GM18511 (cell line): ENCODE results near the gene ADCY4.
A peak's percentile ranks its signal among the peaks of the same experiment; 100 is the strongest.
"Not testable (repeated sequence)": the region's sequence is repeated elsewhere in the genome, so short reads cannot be mapped to it uniquely, and the experiment has no call there.

Experiments
- ATAC-seq: cut with Tn5 transposase; IDR thresholded peaks from one replicate; pipeline ENCODE4 v1.9.1; 2021; ENCODE audit warnings: mild to moderate bottlenecking, moderate library complexity; ENCODE audit not compliant: unreplicated experiment

The ADCY4 gene

DNA sequence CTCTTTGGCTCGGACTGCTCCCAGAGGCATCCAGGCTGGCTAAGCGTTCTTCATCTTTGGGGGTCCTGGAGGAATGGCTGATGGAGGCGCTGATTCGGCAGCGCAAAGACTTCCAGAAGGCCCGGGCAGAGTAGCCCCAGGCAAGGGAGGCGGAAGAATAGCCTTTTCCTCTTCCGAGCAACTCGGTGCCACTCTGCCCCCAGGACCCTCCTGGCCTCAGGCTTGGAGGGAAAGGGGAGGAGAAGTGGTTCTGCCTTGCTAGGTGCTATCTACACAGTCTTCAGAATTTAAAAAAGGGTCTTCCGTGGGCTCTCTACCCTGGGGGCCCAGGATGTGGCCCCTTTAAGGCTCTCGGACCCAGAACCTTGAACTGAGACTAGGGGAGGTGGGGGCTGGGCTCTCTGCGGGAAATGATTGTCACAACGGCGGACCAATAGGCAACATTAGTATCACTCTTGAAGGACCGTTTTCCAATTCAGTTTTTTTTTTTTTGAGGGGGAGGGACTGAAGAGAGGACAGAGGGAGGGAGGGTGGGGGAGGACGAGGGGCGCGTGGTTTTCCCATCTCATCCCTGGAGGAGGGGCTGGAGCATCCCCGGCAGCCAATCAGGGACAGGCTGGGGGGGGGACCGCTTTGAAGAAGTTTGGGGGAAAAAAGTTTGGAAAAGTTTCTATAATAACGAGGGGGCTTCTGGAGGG, 32.8 kb upstream of the ADCY4 start, which contains the start of gene NFATC4:
Gene NFATC4 (plus strand): TSS at position 671 of the 698 bp plus-strand sequence. CDS start 157 bp downstream, outside the sequence.
- ATAC-seq, result no peak

DNA sequence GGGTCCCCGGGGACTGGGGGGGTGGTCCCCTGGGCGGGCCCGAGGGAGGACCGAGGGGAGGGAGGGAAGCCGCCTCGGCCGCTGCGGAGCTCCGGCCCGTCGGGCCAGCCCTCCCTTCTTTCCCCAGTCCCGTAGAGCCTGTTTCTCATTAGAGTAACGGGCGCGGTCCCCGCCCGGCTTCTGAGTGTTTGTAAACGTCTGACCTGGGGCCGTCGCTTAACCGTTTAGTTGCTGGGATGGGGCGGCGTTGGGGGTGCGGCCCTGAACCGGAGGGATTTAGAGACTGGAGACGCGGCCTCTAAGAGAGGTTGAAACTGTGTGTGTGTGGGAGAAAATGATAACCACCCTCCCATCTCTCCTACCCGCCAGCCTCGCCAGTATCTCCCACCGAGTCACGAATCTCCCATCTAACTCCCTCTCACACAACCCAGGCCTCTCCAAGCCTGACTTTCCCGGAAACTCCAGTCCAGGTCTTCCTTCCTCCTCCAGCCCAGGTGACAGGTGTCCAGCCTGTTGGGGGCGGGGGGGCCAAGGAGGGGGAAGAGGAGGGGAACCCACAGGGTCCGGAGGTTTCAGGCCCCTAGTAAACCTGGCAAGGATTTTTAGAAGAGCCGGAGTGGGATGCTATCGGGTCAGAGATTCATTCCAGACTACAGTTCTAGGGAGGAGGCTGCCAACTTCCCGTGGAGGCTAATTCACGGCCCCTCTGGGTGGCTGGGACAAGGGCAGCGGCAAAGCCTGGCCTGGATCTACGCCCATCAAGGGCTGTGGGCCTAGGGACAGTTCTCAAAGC, 32.0 kb upstream of the ADCY4 start:
- peak; percentile 73 for ATAC-seq

DNA sequence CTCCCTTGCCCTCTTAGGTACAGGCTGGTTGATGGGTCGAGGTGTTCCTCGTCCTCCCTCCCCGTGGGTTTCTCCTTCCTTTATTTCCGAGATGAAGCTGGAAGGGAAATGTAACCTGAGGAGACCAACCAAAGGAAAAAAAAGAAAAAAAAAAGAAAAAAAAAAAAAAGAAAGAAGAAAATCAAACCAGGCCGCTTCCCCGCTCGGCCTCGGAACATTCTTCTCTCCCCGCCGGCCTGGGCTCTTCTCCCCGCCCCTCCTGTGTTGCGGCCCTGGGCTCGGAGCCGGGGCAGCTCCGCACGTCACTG, 31.5 kb upstream of the ADCY4 start:
- no peak for ATAC-seq

DNA sequence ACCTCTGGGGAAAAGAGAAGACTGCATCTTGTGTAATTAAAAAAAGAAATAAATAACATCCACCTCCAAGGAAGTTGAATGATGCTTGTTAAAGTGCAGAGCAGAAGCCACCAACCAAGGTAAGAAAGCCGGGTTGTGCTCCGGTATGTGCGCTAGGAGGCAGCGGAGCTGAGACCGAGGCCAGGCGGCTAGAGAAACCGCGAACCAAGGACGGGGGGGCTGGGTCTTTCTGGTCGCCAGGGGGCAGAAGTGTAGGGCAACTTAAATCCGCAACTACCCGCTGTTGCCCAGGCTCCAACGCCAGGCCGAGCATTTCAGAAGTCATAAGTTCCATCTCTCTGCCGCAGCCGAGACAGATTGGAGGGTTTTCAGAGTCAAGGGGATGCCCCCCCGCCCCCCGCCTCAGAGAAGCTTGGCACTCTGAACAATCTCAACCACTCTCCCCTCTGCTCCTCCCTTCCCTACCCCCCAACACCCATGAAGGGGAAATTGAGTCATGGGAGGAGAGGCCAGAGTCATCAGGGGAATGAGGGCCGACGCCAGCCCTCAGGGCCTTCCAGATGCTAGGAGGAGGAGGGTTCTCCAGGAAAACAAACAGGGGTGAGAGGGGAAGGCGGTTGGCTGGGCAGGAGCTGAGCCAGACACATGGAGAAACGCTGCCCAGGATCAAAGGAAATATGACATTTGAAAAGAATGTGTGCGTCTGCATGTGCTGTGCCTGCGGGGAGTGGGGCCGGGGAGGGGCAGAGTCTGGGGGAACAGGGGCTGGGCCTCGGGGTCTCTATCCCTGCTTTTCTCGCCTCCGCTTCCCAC, 30.9 kb upstream of the ADCY4 start:
- ATAC-seq, result peak; percentile 45

DNA sequence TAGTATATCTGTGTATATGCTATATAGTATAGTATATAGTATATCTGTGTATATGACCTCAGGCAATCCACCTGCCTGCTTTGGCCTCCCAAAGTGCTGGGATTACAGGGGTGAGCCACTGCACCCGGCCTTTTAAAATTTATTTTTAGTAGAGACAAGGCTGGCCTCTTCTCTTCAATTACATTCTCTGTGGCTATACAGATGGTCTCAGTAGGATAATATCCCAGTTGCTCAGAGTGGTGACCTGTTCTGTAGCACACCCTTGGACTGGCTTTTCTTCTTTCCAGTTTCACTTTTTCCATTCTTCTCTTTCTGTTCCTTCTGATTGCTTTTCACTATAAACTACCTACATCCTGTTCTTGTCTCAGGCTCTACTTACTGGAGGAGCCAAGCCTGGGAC, 30.0 kb upstream of the ADCY4 start:
- ATAC-seq, result no peak

DNA sequence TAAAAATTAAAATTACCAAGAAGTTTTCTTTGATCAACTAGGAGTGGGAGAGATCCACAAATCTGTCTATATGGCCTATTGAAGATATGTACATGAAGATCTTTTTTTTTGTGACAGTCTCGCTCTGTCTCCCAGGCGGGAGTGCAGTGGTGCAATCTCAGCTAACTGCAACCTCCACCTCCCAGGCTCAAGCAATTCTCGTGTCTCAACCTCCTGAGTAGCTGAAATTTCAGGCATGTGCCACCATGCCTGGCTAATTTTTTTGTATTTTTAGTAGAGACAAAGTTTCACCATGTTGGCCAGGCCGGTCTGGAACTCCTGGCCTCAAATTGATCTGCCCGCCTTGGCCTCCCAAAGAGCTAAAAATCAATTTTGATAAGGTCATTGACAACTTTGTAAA, 28.5 kb upstream of the ADCY4 start:
- no peak for ATAC-seq

DNA sequence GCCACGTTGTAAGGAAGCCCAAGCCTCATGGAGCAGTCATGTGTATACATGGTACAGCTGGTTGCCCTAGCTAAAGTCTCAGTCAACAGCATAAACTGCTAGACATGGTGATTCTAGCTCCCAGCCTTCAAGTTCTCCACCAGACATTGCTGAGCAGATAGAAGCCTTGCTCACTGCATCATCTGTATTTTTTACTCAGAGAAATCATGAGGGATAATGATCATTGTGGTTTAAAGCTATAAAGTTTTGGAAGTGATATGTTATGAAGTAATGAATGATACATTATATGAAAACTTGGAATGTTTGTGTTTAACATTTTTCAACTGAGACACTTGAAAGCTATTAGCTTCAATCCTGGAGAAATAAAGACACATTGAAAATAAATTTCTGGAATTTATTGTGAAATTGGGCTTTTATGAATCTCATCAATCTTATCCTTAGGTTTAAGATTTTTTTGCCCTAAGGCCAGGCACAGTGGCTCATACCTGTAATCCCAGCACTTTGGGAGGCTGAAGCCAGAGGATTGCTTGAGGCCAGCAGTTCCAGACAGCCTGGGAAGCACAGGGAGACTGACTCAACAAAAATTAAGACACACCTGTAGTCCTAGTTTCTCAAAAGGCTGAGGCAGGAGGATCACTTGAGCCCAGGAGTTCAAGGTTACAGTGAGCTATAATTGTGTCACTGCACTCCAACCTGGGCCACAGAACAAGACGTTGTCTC, 27.5 kb upstream of the ADCY4 start:
- ATAC-seq, result no peak

DNA sequence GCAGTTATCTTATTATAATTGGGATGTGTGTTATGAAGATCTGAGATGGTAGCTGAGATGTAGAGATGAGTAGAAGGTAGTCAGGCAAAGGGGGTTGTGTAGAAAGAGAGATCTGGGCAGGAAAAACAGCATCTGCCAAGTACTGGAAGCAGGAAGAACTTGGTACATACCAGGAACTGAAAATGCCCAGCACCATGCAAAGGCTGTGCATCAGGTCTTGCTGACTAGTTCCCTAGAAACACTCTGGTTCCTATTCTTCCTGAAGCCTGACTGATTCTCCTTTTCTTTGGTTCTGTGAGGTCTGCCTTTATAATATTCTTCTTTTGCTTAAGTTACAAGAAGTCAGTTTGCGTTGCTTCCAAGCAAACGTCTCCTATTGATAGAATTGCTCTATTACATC, 26.5 kb upstream of the ADCY4 start:
- ATAC-seq, result no peak

DNA sequence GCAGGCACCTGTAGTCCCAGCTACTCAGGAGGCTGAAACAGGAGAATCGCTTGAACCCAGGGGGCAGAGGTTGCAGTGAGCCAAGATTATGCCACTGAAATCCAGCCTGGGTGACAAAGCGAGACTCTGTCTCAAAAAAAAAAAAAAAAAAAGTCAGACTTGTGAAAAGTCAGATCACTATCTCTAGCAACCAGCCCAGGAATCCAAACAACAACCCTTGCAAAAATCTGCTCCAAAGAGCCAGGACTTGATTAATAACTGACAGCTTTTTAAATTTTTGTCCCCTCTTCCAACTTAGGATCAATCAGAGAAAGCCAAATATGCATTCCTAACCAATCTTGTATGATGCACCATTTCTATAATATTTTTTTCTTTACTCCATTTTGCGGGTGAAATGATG, 25.4 kb upstream of the ADCY4 start:
- ATAC-seq, result no peak

DNA sequence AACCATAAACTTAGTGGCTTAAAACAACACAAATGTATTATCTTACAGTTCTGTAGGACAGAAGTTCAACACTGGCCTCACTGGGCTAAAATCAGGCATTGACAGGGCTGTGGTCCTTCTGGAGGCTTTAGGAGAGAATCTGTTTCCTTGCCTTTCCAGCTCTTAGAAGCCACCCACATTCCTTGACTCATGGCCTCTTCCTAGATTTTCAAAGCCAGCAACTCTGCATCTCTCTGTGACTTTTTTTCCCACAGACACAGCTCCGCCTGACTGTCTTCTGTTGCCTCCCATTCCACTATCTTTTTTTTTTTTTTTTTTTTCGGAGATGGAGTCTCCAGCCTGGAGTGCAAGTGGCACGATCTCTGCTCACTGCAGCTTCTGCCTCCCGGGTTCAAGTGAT, 21.3 kb upstream of the ADCY4 start:
- no peak for ATAC-seq

DNA sequence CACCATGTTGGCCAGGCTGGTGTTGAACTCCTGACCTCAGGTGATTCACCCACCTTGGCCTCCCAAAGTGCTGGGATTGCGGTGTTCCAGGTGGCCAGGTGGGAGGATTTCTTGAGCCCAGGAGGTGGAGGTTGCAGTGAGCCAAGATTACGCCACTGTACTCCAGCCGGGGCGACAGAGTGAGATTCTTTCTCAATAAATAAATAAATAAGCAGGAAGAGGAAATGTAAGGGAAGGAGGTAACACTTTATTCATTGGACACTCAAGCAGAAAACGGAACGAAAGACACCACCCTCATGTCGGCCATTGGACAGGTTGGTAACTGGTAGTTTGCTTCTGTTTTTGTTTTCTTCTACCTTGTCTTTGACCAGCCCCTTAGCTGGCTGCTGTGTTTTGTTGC, 20.1 kb upstream of the ADCY4 start:
- no peak for ATAC-seq

DNA sequence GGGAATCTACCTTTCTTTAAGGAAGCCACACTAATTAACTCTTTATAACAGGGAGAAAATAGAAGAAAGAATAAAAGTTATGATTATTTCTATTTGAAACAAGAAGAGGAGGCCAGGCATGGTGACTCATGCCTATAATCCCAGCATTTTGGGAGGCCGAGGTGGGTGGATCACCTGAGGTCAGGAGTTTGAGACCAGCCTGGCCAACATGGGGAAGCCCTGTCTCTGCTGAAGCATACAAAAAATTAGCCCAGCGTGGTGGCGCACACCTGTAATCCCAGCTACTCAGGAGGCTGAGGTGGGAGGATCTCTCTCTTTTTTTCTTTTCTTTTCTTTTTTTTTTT, 19.6 kb upstream of the ADCY4 start:
- not testable (repeated sequence) for ATAC-seq

DNA sequence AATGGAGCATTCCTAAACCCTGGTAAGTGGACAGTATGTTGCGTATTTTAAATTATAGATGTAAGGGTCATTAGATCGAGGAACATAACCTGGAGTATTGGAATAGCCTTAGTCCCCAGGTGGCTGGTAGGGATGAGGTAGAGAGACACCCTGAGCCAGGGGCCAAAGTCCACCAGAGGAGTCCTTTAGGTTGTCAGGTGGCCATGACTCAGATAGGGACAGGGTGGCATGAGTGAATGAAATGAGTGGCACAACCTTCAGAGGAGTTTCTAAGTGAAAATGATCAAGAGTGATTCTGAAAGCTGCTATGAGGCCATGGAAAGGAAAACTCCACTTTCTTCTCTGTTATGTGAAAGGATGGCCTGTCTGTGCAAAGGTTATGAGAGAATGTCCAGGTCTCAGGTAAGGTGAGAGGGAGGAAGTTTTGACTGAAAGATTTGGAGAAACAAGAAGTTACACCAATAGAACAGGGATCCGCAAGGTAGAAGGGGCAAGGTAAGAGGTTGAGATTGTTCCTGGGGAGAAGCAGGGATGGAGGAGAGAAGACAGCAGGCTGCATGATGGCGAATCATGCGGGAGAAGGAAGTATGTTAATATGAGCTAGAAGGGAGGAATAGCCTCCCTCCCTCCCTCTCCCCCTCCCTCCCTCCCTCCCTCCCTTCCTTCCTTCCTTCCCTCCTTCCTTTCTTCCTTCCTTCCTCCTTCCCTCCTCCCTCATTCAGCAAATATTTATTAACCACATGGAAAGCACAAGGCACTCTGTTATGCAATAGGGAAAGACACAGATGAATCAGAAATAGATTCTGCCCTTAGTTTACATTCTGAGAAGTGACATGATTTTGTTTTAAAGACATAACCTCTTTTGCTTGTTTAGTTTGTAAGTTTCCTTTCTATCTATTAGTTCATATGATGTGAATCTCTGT, 18.9 kb upstream of the ADCY4 start:
- ATAC-seq, result no peak

DNA sequence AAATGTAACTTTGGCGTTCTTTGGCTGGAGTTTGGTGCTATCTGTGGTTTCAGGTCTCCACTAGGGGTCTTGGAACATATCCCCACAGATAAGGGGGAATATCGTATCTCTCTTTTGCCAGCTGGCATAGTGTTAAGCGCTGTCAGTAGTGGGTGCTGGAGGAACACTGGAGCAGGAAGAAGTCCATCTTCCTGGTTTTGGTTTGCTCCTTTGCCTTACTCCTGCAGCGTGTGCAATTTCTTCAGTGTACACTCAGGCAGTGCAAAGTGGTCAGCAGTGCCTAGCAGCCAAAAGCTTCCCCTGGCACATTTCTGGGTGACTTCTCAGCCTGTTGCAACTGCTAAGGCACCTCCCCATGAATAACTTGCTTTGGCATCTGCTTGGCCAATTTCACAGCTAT, 16.6 kb upstream of the ADCY4 start:
- no peak for ATAC-seq

DNA sequence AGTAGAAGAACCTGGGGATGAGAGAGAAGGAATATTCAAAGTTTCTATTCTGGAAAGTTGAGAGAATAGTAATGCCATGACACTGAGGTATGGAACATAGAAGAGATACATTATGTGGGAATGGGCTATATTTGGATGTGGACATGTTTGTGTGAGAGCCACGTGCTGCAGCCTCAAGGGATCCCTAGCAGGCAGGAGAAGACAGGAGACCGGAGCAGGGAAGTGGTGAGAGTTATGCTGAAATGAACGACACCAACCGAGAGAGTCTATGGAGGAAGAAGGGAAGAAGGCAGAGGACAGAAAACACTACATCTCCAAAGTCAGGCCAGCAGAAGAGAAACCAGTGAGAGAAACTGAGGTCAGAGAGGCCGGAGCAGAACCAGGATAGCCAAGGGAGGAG, 14.9 kb upstream of the ADCY4 start:
- ATAC-seq, result no peak

DNA sequence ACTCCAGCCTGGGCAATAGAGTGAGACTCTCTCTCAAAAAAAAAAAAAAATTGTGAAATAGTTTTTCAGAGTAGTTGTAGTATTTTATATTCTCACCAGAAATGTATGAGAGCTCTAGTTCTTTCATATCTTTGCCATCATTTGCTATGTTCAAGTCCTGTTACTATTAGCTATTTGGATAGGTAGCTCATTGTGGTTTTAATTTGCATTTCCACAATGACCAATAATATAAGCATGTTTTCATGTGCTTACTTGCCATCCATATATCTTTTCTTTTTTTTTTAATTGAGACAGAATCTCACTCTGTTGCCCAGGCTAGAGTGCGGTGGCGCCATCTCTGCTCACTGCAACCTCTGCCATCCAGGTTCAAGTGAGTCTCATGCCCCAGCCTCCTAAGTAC, 13.3 kb upstream of the ADCY4 start:
- no peak for ATAC-seq

DNA sequence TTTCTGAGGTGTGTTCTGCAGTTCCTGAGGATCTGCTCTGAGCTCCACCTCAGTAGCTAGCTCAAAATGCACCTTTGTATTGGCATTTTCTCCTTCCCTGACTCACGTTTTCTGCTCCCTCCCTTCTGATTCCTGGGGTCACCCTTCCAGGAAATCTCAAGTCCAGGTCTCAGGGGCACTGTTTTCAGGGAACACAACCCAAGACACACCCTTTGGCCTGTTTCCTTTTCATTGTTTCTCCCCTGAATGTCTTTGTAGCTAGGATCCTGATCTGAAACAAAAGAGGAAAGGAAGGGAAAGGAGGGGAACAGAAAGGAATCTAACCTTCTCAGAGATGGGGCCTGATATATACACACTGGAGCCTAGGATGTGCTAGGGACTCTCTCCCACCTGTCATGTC, 12.3 kb upstream of the ADCY4 start:
- no peak for ATAC-seq

DNA sequence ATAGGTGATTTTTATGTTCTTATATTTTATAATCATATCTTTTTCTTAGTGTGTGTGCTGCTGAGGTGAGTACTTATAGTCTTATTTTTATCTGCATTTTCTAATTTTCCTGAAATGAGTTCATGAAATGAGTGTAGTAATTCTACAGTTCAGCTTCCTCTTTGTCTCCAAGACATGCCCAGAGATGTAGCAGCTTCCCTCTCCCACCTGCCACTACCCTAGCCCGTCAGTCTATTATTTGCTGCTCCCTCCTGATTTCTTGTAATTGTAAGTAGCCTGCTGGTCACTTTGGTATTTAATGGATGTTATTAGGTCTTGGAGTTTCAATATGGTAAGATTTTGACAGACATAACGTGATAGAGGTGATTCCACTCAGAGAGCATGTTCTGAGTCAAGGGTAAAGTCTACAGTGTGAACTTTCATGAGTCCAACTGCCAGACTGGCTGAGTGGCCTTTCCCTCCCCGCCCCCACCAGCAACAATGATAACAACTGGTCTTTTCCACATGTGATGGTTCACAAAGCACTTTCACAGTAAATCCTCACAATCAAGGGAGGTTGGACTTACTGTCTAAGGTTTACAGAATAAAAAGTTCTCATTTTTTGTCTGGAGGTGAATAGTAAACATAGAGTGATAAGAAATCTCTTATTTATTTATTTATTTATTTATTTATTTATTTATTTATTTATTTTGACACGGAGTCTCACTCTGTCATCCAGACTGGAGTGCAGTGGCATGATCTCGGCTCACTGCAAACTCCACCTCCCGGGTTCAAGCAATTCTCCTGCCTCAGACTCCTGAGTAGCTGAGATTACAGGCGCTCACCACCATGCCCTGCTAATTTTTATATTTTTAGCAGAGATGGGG, 9.2 kb upstream of the ADCY4 start:
- no peak for ATAC-seq

DNA sequence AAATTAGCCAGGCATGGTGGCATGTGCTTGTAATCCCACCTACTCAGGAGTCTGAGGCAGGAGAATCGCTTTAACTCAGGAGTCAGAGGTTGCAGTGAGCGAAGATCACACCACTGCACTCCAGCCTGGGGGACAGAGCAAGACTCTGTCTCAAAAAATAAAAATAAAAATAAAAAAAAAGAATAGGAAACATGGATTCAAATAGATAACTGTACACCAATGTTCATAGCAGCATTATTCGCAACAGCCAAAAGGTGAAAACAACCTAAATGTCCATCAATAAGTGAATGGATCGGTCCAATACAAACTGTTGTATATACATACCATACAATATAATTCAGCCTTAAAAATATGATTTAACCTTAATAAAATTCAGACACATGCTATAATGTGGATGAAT, 8.0 kb upstream of the ADCY4 start:
- no peak for ATAC-seq
